HEK293 (cell line): ENCODE data around the gene PRR36.
A peak's percentile ranks its signal among the peaks of the same experiment; 100 is the strongest.

Experiments used
- CTCF ChIA-PET: fragments of 350-600 bp; formaldehyde crosslinking; extraction: SDS; loops from one replicate; lab custom pipeline; 2021; ENCODE audit warnings: antibody characterized with exemption; lab: Yijun Ruan, JAX
- POLR2A ChIA-PET: fragments of 300-600 bp; formaldehyde crosslinking; extraction: SDS; loops from one replicate; lab custom pipeline; 2020; ENCODE audit warnings: antibody characterized with exemption, inconsistent platforms; lab: Yijun Ruan, JAX
- H3K27ac ChIP-seq: fragments of 200-500 bp; sonication (Bioruptor generic); 2 replicates; pipeline ENCODE4 v1.5.1; 2014; ENCODE audit warnings: low read depth, low read length, control low read depth, inconsistent platforms; ENCODE audit errors: extremely low read depth
- H3K36me3 ChIP-seq, 2 experiments: fragments of 200-500 bp in 1 of 2; sonication (Bioruptor generic) in 1 of 2; 1 replicate in 1 of 2; 2 replicates in 1 of 2; pipeline ENCODE4 v1.5.1; 2014 to 2017; ENCODE audit warnings: inconsistent platforms in 2 of 2, low read length in 2 of 2; ENCODE audit not compliant: control insufficient read depth in 2 of 2, insufficient read depth in 1 of 2
- H3K4me1 ChIP-seq: fragments of 200-500 bp; sonication (Bioruptor generic); 2 replicates; pipeline ENCODE4 v1.5.1; 2014; ENCODE audit warnings: mild to moderate bottlenecking, low read length, inconsistent platforms; ENCODE audit not compliant: control insufficient read depth, insufficient read depth
- H3K4me3 ChIP-seq: 2 replicates; pipeline ENCODE4 v1.5.1; 2011; ENCODE audit warnings: low read depth, mild to moderate bottlenecking, control low read depth, low read length, moderate library complexity
- H3K9me3 ChIP-seq: fragments of 200-500 bp; sonication (Bioruptor generic); 2 replicates; pipeline ENCODE4 v1.5.1; 2014; ENCODE audit warnings: low read depth, low read length, inconsistent platforms; ENCODE audit not compliant: control insufficient read depth, insufficient read depth
- BCL11B ChIP-seq: fragments of 450-650 bp; formaldehyde crosslinking; IDR thresholded peaks from 2 replicates; pipeline ENCODE4 v1.5.1; 2016; ENCODE audit warnings: low read depth, missing biosample characterization, missing genetic modification characterization
- GLIS1 ChIP-seq: fragments of 450-650 bp; formaldehyde crosslinking; IDR thresholded peaks from 2 replicates; pipeline ENCODE4 v1.5.1; 2016; ENCODE audit warnings: missing biosample characterization, missing genetic modification characterization
- INSM2 ChIP-seq: fragments of 450-650 bp; formaldehyde crosslinking; IDR thresholded peaks from 2 replicates; pipeline ENCODE4 v1.5.1; 2016; ENCODE audit warnings: missing biosample characterization, missing genetic modification characterization
- KLF1 ChIP-seq: fragments of 450-650 bp; formaldehyde crosslinking; IDR thresholded peaks from 2 replicates; pipeline ENCODE4 v1.5.1; 2016; ENCODE audit warnings: missing biosample characterization, missing genetic modification characterization
- MYNN ChIP-seq: fragments of 450-650 bp; formaldehyde crosslinking; IDR thresholded peaks from 2 replicates; pipeline ENCODE4 v1.5.1; 2016; ENCODE audit warnings: missing biosample characterization, missing genetic modification characterization, borderline replicate concordance
- PRDM6 ChIP-seq: fragments of 450-650 bp; formaldehyde crosslinking; IDR thresholded peaks from 2 replicates; pipeline ENCODE4 v1.5.1; 2017; ENCODE audit warnings: missing biosample characterization, missing genetic modification characterization
- RBAK ChIP-seq: fragments of 450-650 bp; formaldehyde crosslinking; IDR thresholded peaks from 2 replicates; pipeline ENCODE4 v1.5.1; 2016; ENCODE audit warnings: missing biosample characterization, missing genetic modification characterization
- SP3 ChIP-seq: fragments of 450-650 bp; formaldehyde crosslinking; IDR thresholded peaks from 2 replicates; pipeline ENCODE4 v1.5.1; 2016; ENCODE audit warnings: missing biosample characterization, missing genetic modification characterization
- YY1 ChIP-seq: fragments of 450-650 bp; formaldehyde crosslinking; IDR thresholded peaks from 2 replicates; pipeline ENCODE4 v1.5.1; 2018; ENCODE audit warnings: missing biosample characterization, missing genetic modification characterization
- ZBTB48 ChIP-seq: fragments of 450-650 bp; formaldehyde crosslinking; IDR thresholded peaks from 2 replicates; pipeline ENCODE4 v1.5.1; 2016; ENCODE audit warnings: missing biosample characterization, missing genetic modification characterization
- ZFHX2 ChIP-seq: fragments of 450-650 bp; formaldehyde crosslinking; conservative IDR thresholded peaks from 2 replicates; pipeline ENCODE4 v1.5.1; 2016; ENCODE audit warnings: missing biosample characterization, missing genetic modification characterization
- ZNF155 ChIP-seq: fragments of 450-650 bp; formaldehyde crosslinking; IDR thresholded peaks from 2 replicates; pipeline ENCODE4 v1.5.1; 2016; ENCODE audit warnings: missing biosample characterization, missing genetic modification characterization
- ZNF221 ChIP-seq: fragments of 450-650 bp; formaldehyde crosslinking; IDR thresholded peaks from 2 replicates; pipeline ENCODE4 v1.5.1; 2017; ENCODE audit warnings: missing biosample characterization, missing genetic modification characterization, borderline replicate concordance
- ZNF266 ChIP-seq: fragments of 450-650 bp; formaldehyde crosslinking; IDR thresholded peaks from 2 replicates; pipeline ENCODE4 v1.5.1; 2016; ENCODE audit warnings: missing biosample characterization, missing genetic modification characterization, low read depth
- ZNF37A ChIP-seq: fragments of 450-650 bp; IDR thresholded peaks from 2 replicates; pipeline ENCODE4 v1.5.1; 2018; ENCODE audit warnings: missing biosample characterization, missing genetic modification characterization
- ZNF404 ChIP-seq: fragments of 450-650 bp; formaldehyde crosslinking; IDR thresholded peaks from 2 replicates; pipeline ENCODE4 v1.5.1; 2017; ENCODE audit warnings: missing biosample characterization, missing genetic modification characterization
- ZNF433 ChIP-seq: fragments of 450-650 bp; formaldehyde crosslinking; IDR thresholded peaks from 2 replicates; pipeline ENCODE4 v1.5.1; 2016; ENCODE audit warnings: missing biosample characterization, missing genetic modification characterization, low read depth
- ZNF510 ChIP-seq: fragments of 450-650 bp; formaldehyde crosslinking; IDR thresholded peaks from 2 replicates; pipeline ENCODE4 v1.5.1; 2018; ENCODE audit warnings: mild to moderate bottlenecking, missing genetic modification characterization, missing biosample characterization; ENCODE audit not compliant: insufficient replicate concordance
- ZNF623 ChIP-seq: fragments of 450-650 bp; formaldehyde crosslinking; IDR thresholded peaks from 2 replicates; pipeline ENCODE4 v1.5.1; 2016; ENCODE audit warnings: missing biosample characterization, missing genetic modification characterization
- TF ChIP-seq, protein P1 (sequence below): fragments of 450-650 bp; formaldehyde crosslinking; IDR thresholded peaks from 2 replicates; pipeline ENCODE4 v1.5.1; 2017; ENCODE audit warnings: missing biosample characterization, missing genetic modification characterization
- TF ChIP-seq, protein P2 (sequence below): fragments of 450-650 bp; formaldehyde crosslinking; IDR thresholded peaks from 2 replicates; pipeline ENCODE4 v1.5.1; 2016; ENCODE audit warnings: missing biosample characterization, missing genetic modification characterization

PRR36 gene

DNA sequence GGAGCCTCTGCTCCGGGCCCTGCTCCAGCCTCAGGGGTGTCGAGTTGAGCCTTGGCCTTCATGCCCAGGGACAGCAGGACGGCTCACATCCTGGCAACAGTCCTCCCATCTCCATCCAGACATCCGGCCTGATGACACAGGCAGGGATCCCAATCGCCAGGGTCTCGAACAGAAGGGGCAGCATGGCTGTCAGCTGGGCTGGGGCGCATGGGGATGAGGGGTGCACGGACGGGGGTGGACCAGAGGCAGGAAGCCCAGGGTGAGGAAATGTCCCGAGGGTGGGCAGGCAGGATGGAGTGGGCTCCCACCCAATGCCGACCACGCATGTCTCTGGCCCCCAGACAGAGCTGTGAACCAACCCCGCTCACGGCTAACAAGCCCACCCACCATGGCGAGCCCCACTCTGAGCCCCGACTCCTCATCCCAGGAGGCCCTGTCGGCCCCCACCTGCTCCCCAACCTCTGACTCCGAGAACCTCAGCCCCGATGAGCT is 28.0 kb downstream of the PRR36 start:
- ChIA-PET CTCF (interaction anchor here (0.6 to 1.0 kb wide), 3 partner anchors 13 to 39 kb away, joined by 3 to 5 read pairs (median 4); no protein-coding TSS in a partner anchor), POLR2A (no interaction called here)
- H3K9me3 ChIP-seq, result no peaks in the 10 kb centered on the region
- no peaks in the 10 kb centered on the region for H3K4me1 ChIP-seq
- H3K36me3 ChIP-seq, result no peaks in the 10 kb centered on the region; a peak in 1 of 3 replicates
- no peak for TF ChIP-seq ZNF266
- TF ChIP-seq ZNF155 (tag by site-specific recombination), result no peak
- no peak for TF ChIP-seq ZNF404 (tag by site-specific recombination)
- TF ChIP-seq MYNN (tag by site-specific recombination), result no peak
- no peak for TF ChIP-seq GLIS1
- no peak for TF ChIP-seq ZNF221
- TF ChIP-seq ZNF37A (tag by site-specific recombination), result no peak
- no peak for TF ChIP-seq ZBTB48 (tag by site-specific recombination)
- no peak for TF ChIP-seq INSM2
- no peak overlapping the region for H3K27ac ChIP-seq
- no peak overlapping the region for H3K4me3 ChIP-seq

DNA sequence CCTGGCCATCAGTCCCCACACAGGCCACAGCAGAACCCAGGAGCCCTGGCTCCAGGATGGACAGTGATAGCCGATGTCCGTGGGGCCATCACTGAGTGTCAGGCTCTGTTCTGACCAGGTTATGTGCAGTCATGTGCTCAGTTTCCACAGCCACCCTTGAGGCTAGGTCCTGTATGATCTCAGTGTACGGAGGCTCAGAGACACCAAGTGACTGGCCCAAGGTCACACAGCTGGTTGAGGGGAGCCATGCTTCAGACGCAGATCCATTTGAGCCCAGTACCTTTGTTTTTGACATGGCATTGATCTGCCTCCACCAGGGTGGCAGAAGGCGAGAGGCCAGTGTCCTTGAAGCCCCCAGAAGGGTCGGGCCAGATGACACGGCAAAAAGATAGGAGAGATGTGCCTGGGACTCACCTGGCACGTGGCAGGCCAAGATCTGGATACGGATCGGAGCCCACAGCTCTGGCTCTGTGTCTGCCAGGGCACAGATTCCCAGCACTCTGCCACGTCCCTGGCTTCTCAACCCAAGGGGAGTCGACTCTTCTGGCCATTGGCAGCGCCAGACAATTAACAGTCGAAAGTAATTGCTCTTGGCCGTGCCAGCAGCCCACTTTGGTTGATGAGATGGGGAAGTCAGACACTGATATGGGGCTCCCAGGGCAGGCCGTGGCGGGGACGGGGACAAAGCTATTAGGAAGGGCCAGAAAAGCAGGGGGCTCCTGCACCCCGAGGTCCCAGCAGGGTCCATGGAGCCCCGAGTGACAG is 28.6 kb downstream of the PRR36 start:
- H3K27ac ChIP-seq, result no peak overlapping the region
- H3K9me3 ChIP-seq, result no peaks in the 10 kb centered on the region
- CTCF ChIA-PET, result interaction anchor here (0.6 to 0.8 kb wide), 2 partner anchors 23 to 40 kb away, joined by 4 to 5 read pairs; no protein-coding TSS in a partner anchor
- H3K4me1 ChIP-seq, result no peaks in the 10 kb centered on the region
- TF ChIP-seq RBAK, result no peak
- no peak for TF ChIP-seq ZNF623
- TF ChIP-seq PRDM6 (tag by site-specific recombination), result no peak
- no peak for TF ChIP-seq YY1
- TF ChIP-seq KLF1 (tag by site-specific recombination), result no peak
- TF ChIP-seq ZNF433 (tag by site-specific recombination), result no peak
- TF ChIP-seq ZNF266, result no peak
- TF ChIP-seq, all 188 proteins: peak for 0
- POLR2A ChIA-PET, result no interaction called here
- no peaks in the 10 kb centered on the region; a peak in 1 of 3 replicates for H3K36me3 ChIP-seq
- no peak overlapping the region for H3K4me3 ChIP-seq

GRCh38 chr19:7844951-7845350 is 29.2 kb downstream of the PRR36 start:
- Histone ChIP-seq H3K9me3 (no peaks in the 10 kb centered on the region), H3K36me3 (no peaks in the 10 kb centered on the region; a peak in 1 of 3 replicates), H3K4me1 (no peaks in the 10 kb centered on the region), H3K4me3 (no peak overlapping the region), H3K27ac (no peak overlapping the region)
- TF ChIP-seq ZFHX2 (0 out of 2 replicates have a peak, but pooled peaks have one; percentile 25), ZNF510 (tag by site-specific recombination) (no peak), BCL11B (tag by site-specific recombination) (no peak), SP3 (tag by site-specific recombination) (no peak)
- TF ChIP-seq, protein P1, sequence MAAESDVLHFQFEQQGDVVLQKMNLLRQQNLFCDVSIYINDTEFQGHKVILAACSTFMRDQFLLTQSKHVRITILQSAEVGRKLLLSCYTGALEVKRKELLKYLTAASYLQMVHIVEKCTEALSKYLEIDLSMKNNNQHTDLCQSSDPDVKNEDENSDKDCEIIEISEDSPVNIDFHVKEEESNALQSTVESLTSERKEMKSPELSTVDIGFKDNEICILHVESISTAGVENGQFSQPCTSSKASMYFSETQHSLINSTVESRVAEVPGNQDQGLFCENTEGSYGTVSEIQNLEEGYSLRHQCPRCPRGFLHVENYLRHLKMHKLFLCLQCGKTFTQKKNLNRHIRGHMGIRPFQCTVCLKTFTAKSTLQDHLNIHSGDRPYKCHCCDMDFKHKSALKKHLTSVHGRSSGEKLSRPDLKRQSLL (tag by site-specific recombination), result no peak
- TF ChIP-seq, protein P2, sequence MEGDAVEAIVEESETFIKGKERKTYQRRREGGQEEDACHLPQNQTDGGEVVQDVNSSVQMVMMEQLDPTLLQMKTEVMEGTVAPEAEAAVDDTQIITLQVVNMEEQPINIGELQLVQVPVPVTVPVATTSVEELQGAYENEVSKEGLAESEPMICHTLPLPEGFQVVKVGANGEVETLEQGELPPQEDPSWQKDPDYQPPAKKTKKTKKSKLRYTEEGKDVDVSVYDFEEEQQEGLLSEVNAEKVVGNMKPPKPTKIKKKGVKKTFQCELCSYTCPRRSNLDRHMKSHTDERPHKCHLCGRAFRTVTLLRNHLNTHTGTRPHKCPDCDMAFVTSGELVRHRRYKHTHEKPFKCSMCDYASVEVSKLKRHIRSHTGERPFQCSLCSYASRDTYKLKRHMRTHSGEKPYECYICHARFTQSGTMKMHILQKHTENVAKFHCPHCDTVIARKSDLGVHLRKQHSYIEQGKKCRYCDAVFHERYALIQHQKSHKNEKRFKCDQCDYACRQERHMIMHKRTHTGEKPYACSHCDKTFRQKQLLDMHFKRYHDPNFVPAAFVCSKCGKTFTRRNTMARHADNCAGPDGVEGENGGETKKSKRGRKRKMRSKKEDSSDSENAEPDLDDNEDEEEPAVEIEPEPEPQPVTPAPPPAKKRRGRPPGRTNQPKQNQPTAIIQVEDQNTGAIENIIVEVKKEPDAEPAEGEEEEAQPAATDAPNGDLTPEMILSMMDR, result no peak
- POLR2A ChIA-PET, result no interaction called here
- CTCF ChIA-PET, result no interaction called here
